HG03439 (cell line): ENCODE measurements around the gene STRA6.

Experiments used
- ATAC-seq: cut with Tn5 transposase; IDR thresholded peaks from one replicate; pipeline ENCODE4 v1.9.1; 2021; ENCODE audit warnings: mild to moderate bottlenecking, moderate library complexity; ENCODE audit not compliant: unreplicated experiment

The STRA6 gene

GRCh38 chr15:74202452-74203401 is at the start of gene STRA6:
Gene STRA6, minus strand, starts transcription at chr15:74202787. Its CDS starts 520 bp downstream, at chr15:74202267.
- no peak for ATAC-seq

GRCh38 chr15:74252291-74252690 is 49.7 kb upstream of the STRA6 start:
- ATAC-seq, result no peak

GRCh38 chr15:74251131-74251811 is 48.7 kb upstream of the STRA6 start:
- no peak for ATAC-seq

GRCh38 chr15:74250266-74250665 is 47.7 kb upstream of the STRA6 start:
- ATAC-seq, result no peak

- no peak for ATAC-seq
These were observed 42.9 kb upstream of the STRA6 start for GRCh38 chr15:74245342-74245931.

GRCh38 chr15:74244822-74245341 is 42.3 kb upstream of the STRA6 start:
- no peak for ATAC-seq

GRCh38 chr15:74243431-74243830 is 40.8 kb upstream of the STRA6 start:
- ATAC-seq, result no peak

- ATAC-seq, result no peak
These were observed 40.0 kb upstream of the STRA6 start for GRCh38 chr15:74242441-74243185.

GRCh38 chr15:74240897-74241614 is 38.5 kb upstream of the STRA6 start:
- no peak for ATAC-seq

GRCh38 chr15:74240002-74240568 is 37.5 kb upstream of the STRA6 start:
- no peak for ATAC-seq

GRCh38 chr15:74239051-74239705 is 36.6 kb upstream of the STRA6 start:
- ATAC-seq, result no peak

- no peak for ATAC-seq
These were observed 33.4 kb upstream of the STRA6 start, which contains the start of gene CCDC33 for GRCh38 chr15:74235962-74236361. Gene CCDC33, plus strand, starts transcription at chr15:74236326. Its CDS starts 394 bp downstream, at chr15:74236720.

GRCh38 chr15:74234598-74234875 is 31.9 kb upstream of the STRA6 start:
- ATAC-seq, result no peak

- no peak for ATAC-seq
These were observed 31.4 kb upstream of the STRA6 start for GRCh38 chr15:74233851-74234597.

GRCh38 chr15:74233373-74233772 is 30.8 kb upstream of the STRA6 start:
- no peak for ATAC-seq

- no peak for ATAC-seq
These were observed 28.9 kb upstream of the STRA6 start for GRCh38 chr15:74231475-74231874.

GRCh38 chr15:74229686-74230085 is 27.1 kb upstream of the STRA6 start:
- no peak for ATAC-seq

- ATAC-seq, result no peak
These were observed 26.1 kb upstream of the STRA6 start for GRCh38 chr15:74228723-74229081.
